ENCODE data around the gene ZNF530. TPM values are rescaled to one million over a fixed set of nuclear protein-coding genes. Genes with fewer than 3 reads are reported as not detected.
A peak's percentile ranks its signal among the peaks of the same experiment; 100 is the strongest.

Gene ZNF530
- total RNA-seq, 1 donor from 2014 or later = 20.4 TPM

GRCh38 chr19:57653689-57654088, 54.0 kb downstream of the ZNF530 start:
- Mint-ChIP-seq H3K27me3 (ENCODE audit: insufficient read depth, low read depth) (peaks cover 12% of the 10 kb centered on the region), H3K4me3 (no peak overlapping the region), H3K4me1 (no peaks in the 10 kb centered on the region), H3K36me3 (peaks cover 2% of the 10 kb centered on the region), H3K9me3 (peaks cover 39% of the 10 kb centered on the region), H3K27ac (no peak overlapping the region)
- H3K27me3 ChIP-seq = peaks cover 26% of the 10 kb centered on the region
- H3K4me2 ChIP-seq = no peak overlapping the region
- no peaks in the 10 kb centered on the region for H3F3A ChIP-seq (ENCODE audit: low read depth)
- H3K9me3 ChIP-seq (ENCODE audit: low read depth) = no peaks in the 10 kb centered on the region
- H3K27ac ChIP-seq = no peak overlapping the region
- no peak overlapping the region for H3K9ac ChIP-seq
- no peak for DNase-seq (ENCODE audit: low spot score)
- no peak overlapping the region for H2AFZ ChIP-seq (replicated peaks)
- TF ChIP-seq EZH2 (IDR thresholded peaks at IDR 0.05) = no peak
- TF ChIP-seq EZH2phosphoT487 (IDR thresholded peaks at IDR 0.05) = no peak
- no peak for TF ChIP-seq CTCF (IDR thresholded peaks at IDR 0.05)
- H3K4me1 ChIP-seq = no peaks in the 10 kb centered on the region
- H4K20me1 ChIP-seq (ENCODE audit: low read depth) = no peaks in the 10 kb centered on the region
- no peaks in the 10 kb centered on the region for H3K36me3 ChIP-seq
- no peak overlapping the region for H3K4me3 ChIP-seq
- no peaks in the 10 kb centered on the region for H3K79me2 ChIP-seq (ENCODE audit: low read depth)

GRCh38 chr19:57655443-57655842, 55.8 kb downstream of the ZNF530 start:
- H3K4me3 Mint-ChIP-seq = no peak overlapping the region
- no peak overlapping the region for H3K9ac ChIP-seq

GRCh38 chr19:57656346-57656745, 56.7 kb downstream of the ZNF530 start:
- Histone ChIP-seq H3K9ac (no peak overlapping the region), H2AFZ (replicated peaks) (no peak overlapping the region), H3K4me3 (no peak overlapping the region), H3K27me3 (peaks cover 52% of the 10 kb centered on the region), H3K27ac (no peak overlapping the region), H4K20me1 (ENCODE audit: low read depth) (no peaks in the 10 kb centered on the region), H3F3A (ENCODE audit: low read depth) (no peaks in the 10 kb centered on the region), H3K9me3 (ENCODE audit: low read depth) (no peaks in the 10 kb centered on the region), H3K79me2 (ENCODE audit: low read depth) (no peaks in the 10 kb centered on the region), H3K4me2 (no peak overlapping the region), H3K36me3 (no peaks in the 10 kb centered on the region), H3K4me1 (no peaks in the 10 kb centered on the region)
- H3K27ac Mint-ChIP-seq = no peak overlapping the region
- H3K9me3 Mint-ChIP-seq = peaks cover 34% of the 10 kb centered on the region
- no peaks in the 10 kb centered on the region for H3K4me1 Mint-ChIP-seq
- no peak for DNase-seq (ENCODE audit: low spot score)
- TF ChIP-seq EZH2phosphoT487 (IDR thresholded peaks at IDR 0.05) (no peak), EZH2 (IDR thresholded peaks at IDR 0.05) (no peak), CTCF (IDR thresholded peaks at IDR 0.05) (no peak)
- peak overlapping the region; percentile 10 for H3K4me3 Mint-ChIP-seq
- peaks cover 2% of the 10 kb centered on the region for H3K36me3 Mint-ChIP-seq
- peaks cover 9% of the 10 kb centered on the region for H3K27me3 Mint-ChIP-seq (ENCODE audit: insufficient read depth, low read depth)

More at GRCh38 chr19:57655443-57655842, 55.8 kb downstream of the ZNF530 start:
- peaks cover 36% of the 10 kb centered on the region for H3K9me3 Mint-ChIP-seq
- Histone ChIP-seq H4K20me1 (ENCODE audit: low read depth) (no peaks in the 10 kb centered on the region), H3K36me3 (no peaks in the 10 kb centered on the region), H3K79me2 (ENCODE audit: low read depth) (no peaks in the 10 kb centered on the region), H2AFZ (replicated peaks) (no peak overlapping the region), H3K4me1 (no peaks in the 10 kb centered on the region), H3K27me3 (peaks cover 43% of the 10 kb centered on the region), H3F3A (ENCODE audit: low read depth) (no peaks in the 10 kb centered on the region), H3K27ac (no peak overlapping the region), H3K4me3 (no peak overlapping the region), H3K4me2 (no peak overlapping the region), H3K9me3 (ENCODE audit: low read depth) (no peaks in the 10 kb centered on the region)
- peaks cover 2% of the 10 kb centered on the region for H3K36me3 Mint-ChIP-seq
- no peak for DNase-seq (ENCODE audit: low spot score)
- no peaks in the 10 kb centered on the region for H3K4me1 Mint-ChIP-seq
- no peak overlapping the region for H3K27ac Mint-ChIP-seq
- no peak for TF ChIP-seq EZH2 (IDR thresholded peaks at IDR 0.05)
- TF ChIP-seq EZH2phosphoT487 (IDR thresholded peaks at IDR 0.05) = no peak
- no peak for TF ChIP-seq CTCF (IDR thresholded peaks at IDR 0.05)
- H3K27me3 Mint-ChIP-seq (ENCODE audit: insufficient read depth, low read depth) = peaks cover 10% of the 10 kb centered on the region

Other genes with a start within 250 kb of the ZNF530 start
- gene ZNF304, start 248.6 kb upstream of the ZNF530 start, total RNA-seq (ENCODE audit: low replicate concordance) = 11.6 and 15.5 TPM in 2 replicates
- 10.7 and 23.4 TPM in 2 replicates for gene TRAPPC2B, start 236.3 kb upstream of the ZNF530 start, total RNA-seq (ENCODE audit: low replicate concordance)
- 2.7 and 2.9 TPM in 2 replicates for gene ZNF547, start 236.3 kb upstream of the ZNF530 start, total RNA-seq (ENCODE audit: low replicate concordance)
- gene ZNF548, start 210.0 kb upstream of the ZNF530 start, total RNA-seq (ENCODE audit: low replicate concordance) = 17.7 and 18.7 TPM in 2 replicates
- 8.5 and 10.8 TPM in 2 replicates for gene ZNF17, start 188.7 kb upstream of the ZNF530 start, total RNA-seq (ENCODE audit: low replicate concordance)
- gene ZNF749, start 164.6 kb upstream of the ZNF530 start, total RNA-seq (ENCODE audit: low replicate concordance) = 11.7 and 13.8 TPM in 2 replicates
- 1.7 and 4.4 TPM in 2 replicates for gene VN1R1, start 142.7 kb upstream of the ZNF530 start, total RNA-seq (ENCODE audit: low replicate concordance)
- 33.3 and 34.5 TPM in 2 replicates for gene ZNF772, start 122.3 kb upstream of the ZNF530 start, total RNA-seq (ENCODE audit: low replicate concordance)
- 25.6 and 30.2 TPM in 2 replicates for gene ZNF419, start 112.1 kb upstream of the ZNF530 start, total RNA-seq (ENCODE audit: low replicate concordance)
- 11.8 and 18.0 TPM in 2 replicates for gene ZNF773, start 99.9 kb upstream of the ZNF530 start, total RNA-seq (ENCODE audit: low replicate concordance)
- 10.6 and 15.6 TPM in 2 replicates for gene ZNF549, start 72.5 kb upstream of the ZNF530 start, total RNA-seq (ENCODE audit: low replicate concordance)
- 10.7 and 11.1 TPM in 2 replicates for gene ZNF550, start 40.0 kb upstream of the ZNF530 start, total RNA-seq (ENCODE audit: low replicate concordance)
- 7.9 and 9.0 TPM in 2 replicates for gene ZNF416, start 21.0 kb upstream of the ZNF530 start, total RNA-seq (ENCODE audit: low replicate concordance)
- gene ZIK1, start 15.7 kb upstream of the ZNF530 start, total RNA-seq (ENCODE audit: low replicate concordance) = 35.1 and 56.1 TPM in 2 replicates
- gene ZNF134, start 14.4 kb downstream of the ZNF530 start, total RNA-seq (ENCODE audit: low replicate concordance) = 40.8 and 55.3 TPM in 2 replicates
- gene ZNF211, start 33.3 kb downstream of the ZNF530 start, total RNA-seq (ENCODE audit: low replicate concordance) = 27.0 and 42.1 TPM in 2 replicates
- not detected in 2 replicates for gene ZSCAN4, start 69.0 kb downstream of the ZNF530 start, total RNA-seq (ENCODE audit: low replicate concordance)
- gene ZNF551, start 82.1 kb downstream of the ZNF530 start, total RNA-seq (ENCODE audit: low replicate concordance) = 31.7 and 36.7 TPM in 2 replicates
- gene ZNF154, start 109.3 kb downstream of the ZNF530 start, total RNA-seq (ENCODE audit: low replicate concordance) = 16.9 and 17.3 TPM in 2 replicates
- gene ZNF671, start 127.7 kb downstream of the ZNF530 start, total RNA-seq (ENCODE audit: low replicate concordance) = 15.4 and 17.3 TPM in 2 replicates
- 33.9 and 48.3 TPM in 2 replicates for gene ZNF776, start 146.9 kb downstream of the ZNF530 start, total RNA-seq (ENCODE audit: low replicate concordance)
- gene ZNF586, start 169.8 kb downstream of the ZNF530 start, total RNA-seq (ENCODE audit: low replicate concordance) = 19.8 and 21.6 TPM in 2 replicates
- 5.5 and 11.3 TPM in 2 replicates for gene ZNF552, start 215.0 kb downstream of the ZNF530 start, total RNA-seq (ENCODE audit: low replicate concordance)
- 16.4 and 24.7 TPM in 2 replicates for gene ZNF587B, start 230.4 kb downstream of the ZNF530 start, total RNA-seq (ENCODE audit: low replicate concordance)
- gene ZNF587, start 250.0 kb downstream of the ZNF530 start, total RNA-seq (ENCODE audit: low replicate concordance) = 30.4 and 48.2 TPM in 2 replicates

All from neural progenitor cell (in vitro differentiated cells).